Caco-2 (cell line): ENCODE data around the gene GSDMA. TPM values are rescaled to one million over a fixed set of nuclear protein-coding genes. Genes with fewer than 3 reads are reported as not detected.
"Not testable (repeated sequence)": the region's sequence is repeated elsewhere in the genome, so short reads cannot be mapped to it uniquely, and the experiment has no call there.

Source experiments
- BruUV-seq: library from RNA; stranded (reverse); fragments of 400-500 nt; replicated peaks from 2 replicates; lab custom pipeline; 2021; lab: Mats Ljungman, UMichigan
- CTCF ChIA-PET: fragments of 300-600 bp; sonication (Branson Sonifier 250); formaldehyde crosslinking; loops from one replicate; lab custom pipeline; 2022; ENCODE audit warnings: antibody characterized with exemption; lab: Charles Lee
- POLR2A ChIA-PET: fragments of 300-600 bp; sonication (Branson Sonifier 250); formaldehyde crosslinking; loops from one replicate; lab custom pipeline; 2022; ENCODE audit warnings: antibody characterized with exemption; lab: Charles Lee
- DNase-seq, 2 experiments: peaks; one replicate each; pipeline versions ENCODE4 v3.0.0 to v3.0.0-alpha.2; 2020 to 2022
- H3K27me3 ChIP-seq: replicated peaks from 2 replicates; pipeline ENCODE4 v1.6.0; 2011; ENCODE audit warnings: low read length; ENCODE audit not compliant: control insufficient read depth, insufficient read depth
- H3K36me3 ChIP-seq: 2 replicates; pipeline ENCODE4 v1.5.1; 2011; ENCODE audit warnings: low read length; ENCODE audit not compliant: control insufficient read depth, insufficient read depth
- H3K4me1 ChIP-seq: fragments of 250-450 bp; sonication (Bioruptor Pico); 2 replicates; pipeline ENCODE4 v1.5.1; 2020; ENCODE audit warnings: mild to moderate bottlenecking
- H3K4me3 ChIP-seq: 2 replicates; pipeline ENCODE4 v1.5.1; 2011; ENCODE audit warnings: low read depth, mild to moderate bottlenecking, control low read depth, low read length
- H3K9me3 ChIP-seq: fragments of 250-450 bp; sonication (Bioruptor Pico); 2 replicates; pipeline ENCODE4 v1.5.1; 2020; ENCODE audit warnings: mild to moderate bottlenecking, moderate library complexity
- H3K27ac Mint-ChIP-seq: one replicate; pipeline ENCODE4 v1.8.0; 2022; ENCODE audit warnings: mixed read lengths; ENCODE audit not compliant: unreplicated experiment
- H3K27me3 Mint-ChIP-seq: one replicate; pipeline ENCODE4 v1.8.0; 2022; ENCODE audit warnings: mixed read lengths; ENCODE audit not compliant: insufficient read depth, unreplicated experiment
- H3K36me3 Mint-ChIP-seq: one replicate; pipeline ENCODE4 v1.8.0; 2022; ENCODE audit warnings: mild to moderate bottlenecking, mixed read lengths; ENCODE audit not compliant: insufficient read depth, unreplicated experiment
- H3K4me1 Mint-ChIP-seq: one replicate; pipeline ENCODE4 v1.8.0; 2022; ENCODE audit warnings: low read depth, mixed read lengths; ENCODE audit not compliant: unreplicated experiment
- H3K4me3 Mint-ChIP-seq: one replicate; pipeline ENCODE4 v1.8.0; 2022; ENCODE audit warnings: mild to moderate bottlenecking, moderate library complexity, mixed read lengths; ENCODE audit not compliant: unreplicated experiment
- H3K9me3 Mint-ChIP-seq: one replicate; pipeline ENCODE4 v1.8.0; 2022; ENCODE audit warnings: mixed read lengths; ENCODE audit not compliant: unreplicated experiment
- CTCF ChIP-seq, 2 experiments: fragments of 200-600 bp in 1 of 2; IDR thresholded peaks; 1 replicate in 1 of 2; 2 replicates in 1 of 2; pipeline versions ENCODE4 v1.5.1 to v1.8.0; 2011 to 2022; ENCODE audit warnings: antibody characterized with exemption in 1 of 2, control low read depth in 1 of 2, inconsistent platforms in 1 of 2, low read depth in 1 of 2, low read length in 1 of 2, mild to moderate bottlenecking in 1 of 2, moderate library complexity in 1 of 2; ENCODE audit not compliant: insufficient read depth in 1 of 2, severe bottlenecking in 1 of 2, unreplicated experiment in 1 of 2
- intact Hi-C: fragments of 100-400 bp; cut with micrococcal nuclease; formaldehyde crosslinking; loops from one replicate; pipeline ENCODE4 v1.10.0; 2022; ENCODE audit not compliant: unreplicated experiment
- total RNA-seq: library from RNA; stranded (reverse); gene quantifications from 2 replicates; pipeline ENCODE4 v1.2.3, GENCODE V29; 2022

GSDMA gene
- total RNA-seq, 1 experiment from 2014 or later = not detected

- BruUV-seq = no TSS peak
- Mint-ChIP-seq H3K36me3 (no peaks in the 10 kb centered on the region), H3K4me1 (no peaks in the 10 kb centered on the region), H3K4me3 (no peak overlapping the region), H3K27ac (no peak overlapping the region), H3K9me3 (no peaks in the 10 kb centered on the region), H3K27me3 (peaks cover 2% of the 10 kb centered on the region)
- Histone ChIP-seq H3K36me3 (no peaks in the 10 kb centered on the region), H3K4me3 (no peak overlapping the region), H3K27me3 (no peaks in the 10 kb centered on the region), H3K4me1 (no peaks in the 10 kb centered on the region), H3K9me3 (0 out of 2 replicates have a peak, but pooled peaks cover 2% of the 10 kb centered on the region)
- POLR2A ChIA-PET = no interaction called here
- no peak for TF ChIP-seq CTCF (IDR thresholded peaks at IDR 0.05; ENCODE audit: insufficient read depth in 1 of 2, low read depth in 1 of 2, low read length in 1 of 2, severe bottlenecking in 1 of 2, unreplicated experiment in 1 of 2)
- intact Hi-C loops = no loop called here
- CTCF ChIA-PET = no interaction called here
- no peak for DNase-seq
Measured at GRCh38 chr17:40004072-40004471, 41.3 kb downstream of the GSDMA start.

- no peaks in the 10 kb centered on the region for H3K9me3 Mint-ChIP-seq
- no TSS peak for BruUV-seq
- no peaks in the 10 kb centered on the region for H3K4me1 Mint-ChIP-seq
- no peaks in the 10 kb centered on the region for H3K36me3 ChIP-seq
- H3K4me3 ChIP-seq = no peak overlapping the region
- H3K4me3 Mint-ChIP-seq = no peak overlapping the region
- CTCF ChIA-PET = no interaction called here
- H3K27ac Mint-ChIP-seq = no peak overlapping the region
- no peak for DNase-seq
- H3K9me3 ChIP-seq = 0 out of 2 replicates have a peak, but pooled peaks cover 2% of the 10 kb centered on the region
- no peak for TF ChIP-seq CTCF (IDR thresholded peaks at IDR 0.05; ENCODE audit: insufficient read depth in 1 of 2, low read depth in 1 of 2, low read length in 1 of 2, severe bottlenecking in 1 of 2, unreplicated experiment in 1 of 2)
- no peaks in the 10 kb centered on the region for H3K27me3 ChIP-seq
- intact Hi-C loops = no loop called here
- peaks cover 2% of the 10 kb centered on the region for H3K27me3 Mint-ChIP-seq
- H3K4me1 ChIP-seq = no peaks in the 10 kb centered on the region
- POLR2A ChIA-PET = no interaction called here
- no peaks in the 10 kb centered on the region for H3K36me3 Mint-ChIP-seq
Measured at GRCh38 chr17:40004712-40005111, 41.9 kb downstream of the GSDMA start.

- no peak for DNase-seq
- Histone ChIP-seq H3K4me1 (no peaks in the 10 kb centered on the region), H3K36me3 (no peaks in the 10 kb centered on the region), H3K27me3 (no peaks in the 10 kb centered on the region), H3K4me3 (no peak overlapping the region), H3K9me3 (0 out of 2 replicates have a peak, but pooled peaks cover 2% of the 10 kb centered on the region)
- intact Hi-C loops = no loop called here
- BruUV-seq = no TSS peak
- Mint-ChIP-seq H3K36me3 (no peaks in the 10 kb centered on the region), H3K4me1 (no peaks in the 10 kb centered on the region), H3K4me3 (no peak overlapping the region), H3K9me3 (no peaks in the 10 kb centered on the region), H3K27me3 (peaks cover 2% of the 10 kb centered on the region), H3K27ac (no peak overlapping the region)
- ChIA-PET CTCF (interaction anchor here (0.7 kb wide), 1 partner anchor 8 kb away, joined by 4 read pairs; no protein-coding TSS in a partner anchor), POLR2A (no interaction called here)
- no peak for TF ChIP-seq CTCF (IDR thresholded peaks at IDR 0.05; ENCODE audit: insufficient read depth in 1 of 2, low read depth in 1 of 2, low read length in 1 of 2, severe bottlenecking in 1 of 2, unreplicated experiment in 1 of 2)
Measured at GRCh38 chr17:40005520-40005919, 42.7 kb downstream of the GSDMA start.

GRCh38 chr17:40010946-40011500 is 48.2 kb downstream of the GSDMA start:
- CTCF ChIA-PET = interaction anchor here (1.4 kb wide), 1 partner anchor 65 kb away, joined by 8 read pairs; no protein-coding TSS in a partner anchor
- H3K4me3 Mint-ChIP-seq, H3K9me3 Mint-ChIP-seq, POLR2A ChIA-PET, H3K36me3 Mint-ChIP-seq, BruUV-seq, H3K27me3 Mint-ChIP-seq, H3K27me3 ChIP-seq, DNase-seq, H3K36me3 ChIP-seq, H3K4me1 Mint-ChIP-seq, H3K9me3 ChIP-seq, H3K4me3 ChIP-seq: not testable (repeated sequence)
- peaks cover 19% of the 10 kb centered on the region for H3K4me1 ChIP-seq
- peak overlapping the region; percentile 25 for H3K27ac Mint-ChIP-seq
- intact Hi-C loops = loop anchor here (5.0 kb wide), 1 partner anchor 66 kb away; no protein-coding TSS in a partner anchor
